Natural killer cell (primary cell): ENCODE measurements around the gene INHBC. TPM values are rescaled to one million over a fixed set of nuclear protein-coding genes. Genes with fewer than 3 reads are reported as not detected.
A peak's percentile ranks its signal among the peaks of the same experiment; 100 is the strongest.
"Not testable (repeated sequence)": the region's sequence is repeated elsewhere in the genome, so short reads cannot be mapped to it uniquely, and the experiment has no call there.

Experiments
- ATAC-seq, 3 donors: fragments of 150-1000 bp in 2 of 3; fragments of 200-7000 bp in 1 of 3; cut with Tn5 transposase; 1 replicate in 1 of 3; 2 replicates in 2 of 3; pipeline ENCODE4 v1.10.0; 2021; ENCODE audit warnings: mild to moderate bottlenecking in 2 of 3, moderate library complexity in 2 of 3
- DNase-seq, 2 donors: peaks; one replicate each; pipeline versions ENCODE4 v3.0.0 to v3.0.0-alpha.2; 2013 to 2021; ENCODE audit warnings: mixed read lengths in 1 of 2
- H3K27ac ChIP-seq: one replicate; pipeline ENCODE4 v1.5.1; 2013; ENCODE audit warnings: mild to moderate bottlenecking, low read length
- H3K27me3 ChIP-seq: one replicate; pipeline ENCODE4 v1.6.1; 2013; ENCODE audit warnings: low read length; ENCODE audit not compliant: control insufficient read depth, insufficient read depth
- H3K36me3 ChIP-seq: one replicate; pipeline ENCODE4 v1.6.1; 2013; ENCODE audit warnings: low read length; ENCODE audit not compliant: control insufficient read depth, insufficient read depth
- H3K4me1 ChIP-seq: one replicate; pipeline ENCODE4 v1.6.1; 2013; ENCODE audit warnings: low read length; ENCODE audit not compliant: control insufficient read depth, insufficient read depth
- H3K4me3 ChIP-seq: one replicate; pipeline ENCODE4 v1.5.1; 2013; ENCODE audit warnings: low read length
- H3K9me3 ChIP-seq: one replicate; pipeline ENCODE4 v1.6.1; 2013; ENCODE audit warnings: low read length; ENCODE audit not compliant: control insufficient read depth, insufficient read depth
- H3K27ac Mint-ChIP-seq, 2 donors: one replicate each; pipeline ENCODE4 v1.8.0; 2022; ENCODE audit warnings: mild to moderate bottlenecking in 2 of 2, mixed read lengths in 2 of 2, moderate library complexity in 1 of 2
- H3K27me3 Mint-ChIP-seq, 2 donors: one replicate each; pipeline ENCODE4 v1.8.0; 2022; ENCODE audit warnings: low read depth in 2 of 2, mixed read lengths in 2 of 2
- H3K36me3 Mint-ChIP-seq: one replicate; pipeline ENCODE4 v1.8.0; 2022; ENCODE audit warnings: mixed read lengths
- H3K4me1 Mint-ChIP-seq, 2 donors: one replicate each; pipeline ENCODE4 v1.8.0; 2022; ENCODE audit warnings: mixed read lengths in 2 of 2
- H3K4me3 Mint-ChIP-seq: one replicate; pipeline ENCODE4 v1.8.0; 2022; ENCODE audit warnings: mild to moderate bottlenecking, moderate library complexity, mixed read lengths
- H3K9me3 Mint-ChIP-seq, 2 donors: one replicate each; pipeline ENCODE4 v1.8.0; 2022; ENCODE audit warnings: mixed read lengths in 2 of 2
- WGBS: methylation state at CpG from one replicate; pipeline ENCODE4 v1.1.7; 2013; ENCODE audit warnings: missing lambda C conversion rate; ENCODE audit not compliant: insufficient coverage; 5-methylcytosine and 5-hydroxymethylcytosine counted together
- intact Hi-C: fragments of 100-400 bp; cut with micrococcal nuclease; formaldehyde crosslinking; loops from one replicate; pipeline ENCODE4 v1.14.2; 2022
- total RNA-seq, 4 donors: library from RNA; stranded (reverse); fragments of 120-200 nt in 1 of 4; gene quantifications; one replicate each; pipeline versions ENCODE4 v1.2.3 to v1.2.4, GENCODE V29; 2013 to 2022
- TF ChIP-seq, protein P1 (sequence below): fragments of 200-600 bp; IDR thresholded peaks from one replicate; pipeline ENCODE4 v1.8.0; 2022; ENCODE audit warnings: antibody characterized with exemption

INHBC gene
- total RNA-seq, 3 donors from 2014 or later (not counting 1 experiment from before 2014, with no cell fraction given) = 0.18 to 0.35 (median 0.31) TPM

- peaks cover 22% of the 10 kb centered on the region for H3K36me3 ChIP-seq
- peaks cover 14 to 35% of the 10 kb centered on the region in 2 donors for H3K4me1 Mint-ChIP-seq
- H3K36me3 Mint-ChIP-seq = no peaks in the 10 kb centered on the region
- ATAC-seq (no peak), DNase-seq (no peak)
- 98% methylated on average over 5 of the region's 5 CpGs for WGBS
- H3K4me3 ChIP-seq = no peak overlapping the region
- no peaks in the 10 kb centered on the region for H3K4me1 ChIP-seq
- no peaks in the 10 kb centered on the region for H3K9me3 Mint-ChIP-seq
- H3K4me3 Mint-ChIP-seq = no peak overlapping the region
- no peaks in the 10 kb centered on the region for H3K27me3 ChIP-seq
- H3K27ac Mint-ChIP-seq = peak overlapping the region in 1 of 2 donors; percentile 41
- no peaks in the 10 kb centered on the region for H3K27me3 Mint-ChIP-seq
- H3K27ac ChIP-seq = no peak overlapping the region
- intact Hi-C loops = no loop called here
- no peaks in the 10 kb centered on the region for H3K9me3 ChIP-seq
- TF ChIP-seq, protein P1, sequence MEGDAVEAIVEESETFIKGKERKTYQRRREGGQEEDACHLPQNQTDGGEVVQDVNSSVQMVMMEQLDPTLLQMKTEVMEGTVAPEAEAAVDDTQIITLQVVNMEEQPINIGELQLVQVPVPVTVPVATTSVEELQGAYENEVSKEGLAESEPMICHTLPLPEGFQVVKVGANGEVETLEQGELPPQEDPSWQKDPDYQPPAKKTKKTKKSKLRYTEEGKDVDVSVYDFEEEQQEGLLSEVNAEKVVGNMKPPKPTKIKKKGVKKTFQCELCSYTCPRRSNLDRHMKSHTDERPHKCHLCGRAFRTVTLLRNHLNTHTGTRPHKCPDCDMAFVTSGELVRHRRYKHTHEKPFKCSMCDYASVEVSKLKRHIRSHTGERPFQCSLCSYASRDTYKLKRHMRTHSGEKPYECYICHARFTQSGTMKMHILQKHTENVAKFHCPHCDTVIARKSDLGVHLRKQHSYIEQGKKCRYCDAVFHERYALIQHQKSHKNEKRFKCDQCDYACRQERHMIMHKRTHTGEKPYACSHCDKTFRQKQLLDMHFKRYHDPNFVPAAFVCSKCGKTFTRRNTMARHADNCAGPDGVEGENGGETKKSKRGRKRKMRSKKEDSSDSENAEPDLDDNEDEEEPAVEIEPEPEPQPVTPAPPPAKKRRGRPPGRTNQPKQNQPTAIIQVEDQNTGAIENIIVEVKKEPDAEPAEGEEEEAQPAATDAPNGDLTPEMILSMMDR = no peak
Measured at GRCh38 chr12:57420482-57420881, 14.1 kb upstream of the INHBC start.

DNA sequence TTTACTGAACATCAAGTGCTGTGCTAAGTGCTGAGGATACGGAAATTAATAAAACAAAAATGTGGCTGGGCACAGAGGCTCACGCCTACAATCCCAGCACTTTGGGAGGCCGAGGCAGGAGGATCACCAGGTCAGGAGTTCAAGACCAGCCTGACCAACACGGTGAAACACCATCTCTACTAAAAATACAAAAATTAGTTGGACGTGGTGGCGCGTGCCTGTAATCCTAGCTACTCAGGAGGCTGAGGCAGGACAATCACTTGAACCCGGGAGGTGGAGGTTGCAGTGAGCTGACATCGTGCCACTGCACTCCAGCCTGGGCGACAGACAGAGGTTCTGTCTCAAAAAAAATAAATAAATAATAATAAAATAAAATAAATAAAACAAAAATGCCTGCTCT is 7.6 kb upstream of the INHBC start:
- Mint-ChIP-seq H3K4me1 (peaks cover 25 to 34% of the 10 kb centered on the region in 2 donors), H3K27ac (peak overlapping the region; percentile 29 to 48)
- H3K4me3 Mint-ChIP-seq, H3K36me3 Mint-ChIP-seq, DNase-seq, H3K4me3 ChIP-seq, H3K9me3 Mint-ChIP-seq, H3K27me3 Mint-ChIP-seq, H3K4me1 ChIP-seq, H3K9me3 ChIP-seq, ATAC-seq, H3K27me3 ChIP-seq, H3K27ac ChIP-seq, intact Hi-C loops: not testable (repeated sequence)
- H3K36me3 ChIP-seq = peaks cover 11% of the 10 kb centered on the region
- over 99% methylated on average over 9 of the region's 10 CpGs for WGBS

GRCh38 chr12:57428965-57429364 is 5.6 kb upstream of the INHBC start:
- TF ChIP-seq, protein P1 = no peak
- Mint-ChIP-seq H3K9me3 (no peaks in the 10 kb centered on the region), H3K4me1 (peaks cover 25 to 34% of the 10 kb centered on the region in 2 donors), H3K4me3 (peak overlapping the region; percentile 81), H3K27me3 (no peaks in the 10 kb centered on the region), H3K27ac (peak overlapping the region; percentile 99 to 100), H3K36me3 (no peaks in the 10 kb centered on the region)
- 92% methylated on average over 6 of the region's 6 CpGs for WGBS
- no peaks in the 10 kb centered on the region for H3K9me3 ChIP-seq
- H3K36me3 ChIP-seq = no peaks in the 10 kb centered on the region
- peaks cover 10% of the 10 kb centered on the region for H3K4me1 ChIP-seq
- no peak for ATAC-seq
- no peaks in the 10 kb centered on the region for H3K27me3 ChIP-seq
- H3K4me3 ChIP-seq = no peak overlapping the region
- no peak for DNase-seq
- peak overlapping the region; percentile 99 for H3K27ac ChIP-seq
- intact Hi-C loops = no loop called here

DNA sequence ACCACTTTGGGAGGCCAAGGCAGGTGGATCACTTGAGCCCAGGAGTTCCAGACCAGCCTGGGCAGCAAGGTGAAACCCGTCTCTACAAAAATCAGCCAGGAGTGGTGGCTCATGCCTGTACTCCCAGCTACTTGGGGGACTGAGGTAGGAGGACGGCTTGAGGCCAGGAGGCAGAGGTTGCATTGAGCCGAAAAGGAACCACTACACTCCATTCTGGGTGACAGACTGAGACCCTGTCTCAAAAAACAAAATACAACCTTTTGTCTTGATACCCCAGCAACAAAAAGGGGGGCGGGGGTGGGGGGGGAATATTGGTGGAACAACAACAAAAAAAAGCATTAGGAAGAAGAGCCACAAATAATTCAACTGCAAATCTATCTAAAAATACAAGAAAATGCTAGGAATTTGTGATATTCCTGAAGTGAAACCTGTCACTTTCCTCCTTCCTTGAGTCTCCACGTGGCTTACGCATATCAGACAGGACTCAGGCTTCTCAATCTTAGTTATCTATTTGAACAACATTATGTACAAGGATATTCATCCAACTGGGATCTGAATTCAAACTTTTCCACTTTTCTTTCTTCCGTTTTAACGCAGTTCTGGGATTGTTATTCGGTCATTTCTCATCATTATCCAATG is 5.0 kb upstream of the INHBC start:
- Mint-ChIP-seq H3K9me3 (no peaks in the 10 kb centered on the region), H3K4me3 (peak overlapping the region; percentile 95), H3K4me1 (peaks cover 27 to 31% of the 10 kb centered on the region in 2 donors), H3K36me3 (no peaks in the 10 kb centered on the region), H3K27ac (peak overlapping the region; percentile 99 to 100), H3K27me3 (no peaks in the 10 kb centered on the region)
- H3K27me3 ChIP-seq = no peaks in the 10 kb centered on the region
- ATAC-seq (no peak), DNase-seq (peak in 1 of 2 donors; percentile 25)
- peak overlapping the region; percentile 49 for H3K4me3 ChIP-seq
- H3K9me3 ChIP-seq = no peaks in the 10 kb centered on the region
- intact Hi-C loops = loop anchor here (2.0 kb wide), 1 partner anchor 29 kb away; the partner anchor contains the start of gene GLI1
- TF ChIP-seq, protein P1 = no peak
- peaks cover 12% of the 10 kb centered on the region for H3K4me1 ChIP-seq
- 42% methylated on average over 7 of the region's 9 CpGs for WGBS
- peak overlapping the region; percentile 99 for H3K27ac ChIP-seq
- H3K36me3 ChIP-seq = no peaks in the 10 kb centered on the region
